Neural progenitor cell (in vitro differentiated cells): ENCODE results near the gene LOC101059915.

Experiments used
- DNase-seq: peaks from one replicate; pipeline ENCODE4 v3.0.0-alpha.2; 2016; ENCODE audit warnings: low spot score
- H2AFZ ChIP-seq: fragments of 200-600 bp; sonication (generic); replicated peaks from 2 replicates; pipeline ENCODE4 v1.6.1; 2016; ENCODE audit warnings: antibody characterized with exemption
- H3F3A ChIP-seq: fragments of 200-600 bp; sonication (generic); 2 replicates; pipeline ENCODE4 v1.6.1; 2016; ENCODE audit warnings: antibody characterized with exemption, low read depth
- H3K27ac ChIP-seq: fragments of 200-600 bp; sonication (generic); 2 replicates; pipeline ENCODE4 v1.5.1; 2016; ENCODE audit warnings: mild to moderate bottlenecking
- H3K27me3 ChIP-seq: fragments of 200-600 bp; sonication (generic); 2 replicates; pipeline ENCODE4 v1.6.1; 2016; ENCODE audit warnings: mild to moderate bottlenecking, moderate library complexity
- H3K36me3 ChIP-seq: fragments of 200-600 bp; sonication (generic); 2 replicates; pipeline ENCODE4 v1.5.1; 2016
- H3K4me1 ChIP-seq: fragments of 200-600 bp; sonication (generic); 2 replicates; pipeline ENCODE4 v1.6.1; 2016; ENCODE audit warnings: mixed run types
- H3K4me2 ChIP-seq: fragments of 200-600 bp; sonication (generic); 2 replicates; pipeline ENCODE4 v1.6.1; 2016
- H3K4me3 ChIP-seq: fragments of 200-600 bp; sonication (generic); 2 replicates; pipeline ENCODE4 v1.5.1; 2016
- H3K79me2 ChIP-seq: fragments of 200-600 bp; sonication (generic); 2 replicates; pipeline ENCODE4 v1.6.1; 2016; ENCODE audit warnings: low read depth
- H3K9ac ChIP-seq: fragments of 200-600 bp; sonication (generic); 2 replicates; pipeline ENCODE4 v1.6.1; 2016
- H3K9me3 ChIP-seq: fragments of 200-600 bp; sonication (generic); 2 replicates; pipeline ENCODE4 v1.5.1; 2016; ENCODE audit warnings: low read depth
- H4K20me1 ChIP-seq: fragments of 200-600 bp; sonication (generic); 2 replicates; pipeline ENCODE4 v1.6.1; 2016; ENCODE audit warnings: low read depth
- H3K27ac Mint-ChIP-seq: 3 replicates; pipeline ENCODE4 v1.8.0; 2021; ENCODE audit warnings: mixed read lengths
- H3K27me3 Mint-ChIP-seq: 2 replicates; pipeline ENCODE4 v1.8.0; 2022; ENCODE audit warnings: low read depth, mild to moderate bottlenecking, inconsistent platforms, moderate library complexity, mixed read lengths; ENCODE audit not compliant: insufficient read depth
- H3K36me3 Mint-ChIP-seq: 3 replicates; pipeline ENCODE4 v1.8.0; 2021; ENCODE audit warnings: mixed read lengths
- H3K4me1 Mint-ChIP-seq: 3 replicates; pipeline ENCODE4 v1.8.0; 2021; ENCODE audit warnings: mixed read lengths
- H3K4me3 Mint-ChIP-seq: 3 replicates; pipeline ENCODE4 v1.8.0; 2021; ENCODE audit warnings: mild to moderate bottlenecking, moderate library complexity, mixed read lengths
- H3K9me3 Mint-ChIP-seq: 3 replicates; pipeline ENCODE4 v1.8.0; 2020; ENCODE audit warnings: mixed read lengths
- CTCF ChIP-seq: fragments of 200-600 bp; sonication (generic); IDR thresholded peaks from 2 replicates; pipeline ENCODE4 v1.5.1; 2017; ENCODE audit warnings: antibody characterized with exemption, mild to moderate bottlenecking
- EZH2 ChIP-seq: fragments of 200-600 bp; sonication (generic); IDR thresholded peaks from 2 replicates; pipeline ENCODE4 v1.6.1; 2017; ENCODE audit warnings: antibody characterized with exemption, mild to moderate bottlenecking, moderate library complexity
- EZH2phosphoT487 ChIP-seq: fragments of 200-600 bp; sonication (generic); IDR thresholded peaks from 2 replicates; pipeline ENCODE4 v1.6.1; 2017; ENCODE audit warnings: antibody characterized with exemption

LOC101059915 gene

GRCh38 chrX:71657267-71657666, 10.1 kb upstream of the LOC101059915 start:
- H3K4me2 ChIP-seq = no peak overlapping the region
- no peak for TF ChIP-seq EZH2
- no peak overlapping the region for H3K27ac ChIP-seq
- no peak for DNase-seq
- no peak overlapping the region for H2AFZ ChIP-seq
- no peaks in the 10 kb centered on the region for H3K4me1 ChIP-seq
- Mint-ChIP-seq H3K27ac (no peak overlapping the region), H3K4me3 (no peak overlapping the region), H3K36me3 (no peaks in the 10 kb centered on the region), H3K27me3 (peaks cover 9% of the 10 kb centered on the region), H3K9me3 (peaks cover 7% of the 10 kb centered on the region), H3K4me1 (no peaks in the 10 kb centered on the region)
- no peaks in the 10 kb centered on the region for H3K36me3 ChIP-seq
- no peaks in the 10 kb centered on the region for H4K20me1 ChIP-seq
- no peaks in the 10 kb centered on the region for H3F3A ChIP-seq
- H3K4me3 ChIP-seq = no peak overlapping the region
- no peaks in the 10 kb centered on the region for H3K79me2 ChIP-seq
- no peak overlapping the region for H3K9ac ChIP-seq
- H3K27me3 ChIP-seq = no peaks in the 10 kb centered on the region
- no peaks in the 10 kb centered on the region for H3K9me3 ChIP-seq

- Mint-ChIP-seq H3K36me3 (no peaks in the 10 kb centered on the region), H3K4me1 (no peaks in the 10 kb centered on the region), H3K27me3 (peaks cover 9% of the 10 kb centered on the region), H3K4me3 (no peak overlapping the region), H3K27ac (no peak overlapping the region), H3K9me3 (peaks cover 9% of the 10 kb centered on the region)
- Histone ChIP-seq H3K4me1 (no peaks in the 10 kb centered on the region), H4K20me1 (no peaks in the 10 kb centered on the region), H3K79me2 (no peaks in the 10 kb centered on the region), H3K9ac (no peak overlapping the region), H3K27me3 (no peaks in the 10 kb centered on the region), H3K4me2 (no peak overlapping the region), H2AFZ (no peak overlapping the region), H3K36me3 (no peaks in the 10 kb centered on the region), H3K27ac (no peak overlapping the region), H3F3A (no peaks in the 10 kb centered on the region), H3K4me3 (no peak overlapping the region), H3K9me3 (no peaks in the 10 kb centered on the region)
- no peak for DNase-seq
- TF ChIP-seq EZH2phosphoT487 = no peak
- TF ChIP-seq EZH2 = no peak
- no peak for TF ChIP-seq CTCF
These were observed 8.0 kb upstream of the LOC101059915 start for GRCh38 chrX:71659342-71659741.

GRCh38 chrX:71659959-71660358, 7.4 kb upstream of the LOC101059915 start:
- Histone ChIP-seq H2AFZ (no peak overlapping the region), H3K79me2 (no peaks in the 10 kb centered on the region), H3K27ac (no peak overlapping the region), H4K20me1 (no peaks in the 10 kb centered on the region), H3F3A (no peaks in the 10 kb centered on the region), H3K4me1 (no peaks in the 10 kb centered on the region), H3K9me3 (no peaks in the 10 kb centered on the region), H3K4me3 (no peak overlapping the region), H3K4me2 (no peak overlapping the region), H3K27me3 (no peaks in the 10 kb centered on the region), H3K9ac (no peak overlapping the region), H3K36me3 (no peaks in the 10 kb centered on the region)
- H3K27ac Mint-ChIP-seq = no peak overlapping the region
- no peak for DNase-seq
- H3K9me3 Mint-ChIP-seq = peaks cover 9% of the 10 kb centered on the region
- peaks cover 10% of the 10 kb centered on the region for H3K27me3 Mint-ChIP-seq
- H3K36me3 Mint-ChIP-seq = no peaks in the 10 kb centered on the region
- no peak overlapping the region for H3K4me3 Mint-ChIP-seq
- TF ChIP-seq EZH2 = no peak
- no peak for TF ChIP-seq EZH2phosphoT487
- TF ChIP-seq CTCF = no peak
- no peaks in the 10 kb centered on the region for H3K4me1 Mint-ChIP-seq

- H3K4me1 Mint-ChIP-seq = no peaks in the 10 kb centered on the region
- no peak for TF ChIP-seq EZH2phosphoT487
- TF ChIP-seq EZH2 = no peak
- TF ChIP-seq CTCF = no peak
These were observed 6.6 kb upstream of the LOC101059915 start for GRCh38 chrX:71660562-71661416.

More at GRCh38 chrX:71660562-71661416, 6.6 kb upstream of the LOC101059915 start:
- Histone ChIP-seq H3K9me3 (no peaks in the 10 kb centered on the region), H3K79me2 (no peaks in the 10 kb centered on the region), H3K27me3 (no peaks in the 10 kb centered on the region), H3K36me3 (no peaks in the 10 kb centered on the region), H3K4me1 (no peaks in the 10 kb centered on the region), H3K27ac (no peak overlapping the region), H4K20me1 (no peaks in the 10 kb centered on the region), H2AFZ (no peak overlapping the region), H3F3A (no peaks in the 10 kb centered on the region), H3K4me3 (no peak overlapping the region), H3K9ac (no peak overlapping the region), H3K4me2 (no peak overlapping the region)
- H3K27ac Mint-ChIP-seq = no peak overlapping the region
- H3K9me3 Mint-ChIP-seq = peaks cover 9% of the 10 kb centered on the region
- no peaks in the 10 kb centered on the region for H3K36me3 Mint-ChIP-seq
- H3K4me3 Mint-ChIP-seq = no peak overlapping the region
- DNase-seq = no peak
- H3K27me3 Mint-ChIP-seq = peaks cover 12% of the 10 kb centered on the region
